ENCODE results near the gene EIF1AD.
"Not testable (repeated sequence)": the region's sequence is repeated elsewhere in the genome, so short reads cannot be mapped to it uniquely, and the experiment has no call there.

The EIF1AD gene

DNA sequence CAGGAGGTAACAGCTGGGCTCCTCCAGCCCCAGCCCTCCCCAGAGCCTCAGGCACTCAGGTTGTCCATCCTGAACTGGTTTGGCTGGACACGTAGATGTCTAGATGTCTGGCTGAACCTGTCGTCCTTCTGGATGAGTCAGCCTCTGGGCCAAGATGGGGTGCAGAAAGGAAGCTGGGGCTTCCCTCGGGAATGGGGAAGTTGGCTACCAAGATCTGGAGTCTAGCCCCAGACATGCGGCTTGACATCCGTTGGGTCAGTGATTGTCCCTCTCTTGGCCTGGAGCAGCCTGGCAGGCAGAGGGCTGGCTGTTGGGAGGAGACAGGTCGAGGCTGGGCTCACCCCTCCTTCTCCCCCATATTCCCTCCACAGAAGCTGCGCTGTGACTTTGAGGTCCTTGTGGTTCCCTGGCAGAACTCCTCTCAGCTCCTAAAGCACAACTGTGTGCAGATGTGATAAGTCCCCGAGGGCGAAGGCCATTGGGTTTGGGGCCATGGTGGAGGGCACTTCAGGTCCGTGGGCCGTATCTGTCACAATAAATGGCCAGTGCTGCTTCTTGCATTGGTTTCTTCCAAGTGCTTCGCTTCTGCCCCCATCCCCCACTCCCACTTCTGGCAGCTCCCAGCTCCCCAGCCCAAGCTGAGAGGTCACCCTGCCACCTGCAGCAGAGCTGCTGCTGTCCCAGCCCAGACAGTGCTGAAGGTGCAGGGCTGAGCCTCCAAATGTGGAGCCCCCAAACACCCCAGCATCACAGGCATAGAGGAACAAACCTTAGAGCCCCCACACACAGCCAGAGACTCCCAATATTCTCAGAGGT lies 11.2 kb upstream of the EIF1AD start:
- H3K27ac ChIP-seq: no peak overlapping the region
- TF ChIP-seq, protein P1, sequence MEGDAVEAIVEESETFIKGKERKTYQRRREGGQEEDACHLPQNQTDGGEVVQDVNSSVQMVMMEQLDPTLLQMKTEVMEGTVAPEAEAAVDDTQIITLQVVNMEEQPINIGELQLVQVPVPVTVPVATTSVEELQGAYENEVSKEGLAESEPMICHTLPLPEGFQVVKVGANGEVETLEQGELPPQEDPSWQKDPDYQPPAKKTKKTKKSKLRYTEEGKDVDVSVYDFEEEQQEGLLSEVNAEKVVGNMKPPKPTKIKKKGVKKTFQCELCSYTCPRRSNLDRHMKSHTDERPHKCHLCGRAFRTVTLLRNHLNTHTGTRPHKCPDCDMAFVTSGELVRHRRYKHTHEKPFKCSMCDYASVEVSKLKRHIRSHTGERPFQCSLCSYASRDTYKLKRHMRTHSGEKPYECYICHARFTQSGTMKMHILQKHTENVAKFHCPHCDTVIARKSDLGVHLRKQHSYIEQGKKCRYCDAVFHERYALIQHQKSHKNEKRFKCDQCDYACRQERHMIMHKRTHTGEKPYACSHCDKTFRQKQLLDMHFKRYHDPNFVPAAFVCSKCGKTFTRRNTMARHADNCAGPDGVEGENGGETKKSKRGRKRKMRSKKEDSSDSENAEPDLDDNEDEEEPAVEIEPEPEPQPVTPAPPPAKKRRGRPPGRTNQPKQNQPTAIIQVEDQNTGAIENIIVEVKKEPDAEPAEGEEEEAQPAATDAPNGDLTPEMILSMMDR (IDR thresholded peaks at IDR 0.05): no peak
- TF ChIP-seq ZFX (IDR thresholded peaks at IDR 0.05; ENCODE audit: borderline replicate concordance): no peak

DNA sequence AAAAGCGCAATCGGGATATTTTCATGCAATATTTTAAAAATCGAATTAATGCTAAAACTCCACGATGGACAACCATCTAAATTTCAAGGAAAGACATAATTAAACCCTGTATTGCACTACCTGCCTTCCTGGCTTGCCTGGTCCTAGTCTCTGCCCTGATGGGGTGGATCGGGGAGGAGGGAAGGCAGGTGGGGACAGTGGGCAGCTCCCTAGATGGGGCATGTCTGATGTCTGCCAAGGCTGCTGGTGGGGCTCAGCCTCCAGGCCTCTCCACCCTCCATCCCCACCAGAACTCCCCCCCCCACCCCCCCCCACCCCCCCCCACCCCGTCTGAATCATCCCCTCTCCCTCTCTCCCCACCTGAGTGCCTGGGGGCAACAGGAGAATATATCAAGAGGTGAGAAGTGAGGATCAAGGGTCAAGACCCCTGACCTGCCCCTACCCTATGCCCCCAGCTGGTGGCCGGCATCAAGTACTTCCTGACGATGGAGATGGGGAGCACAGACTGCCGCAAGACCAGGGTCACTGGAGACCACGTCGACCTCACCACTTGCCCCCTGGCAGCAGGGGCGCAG lies 10.5 kb upstream of the EIF1AD start:
- no peak overlapping the region for H3K27ac ChIP-seq
- TF ChIP-seq, protein P1 (IDR thresholded peaks at IDR 0.05): no peak
- TF ChIP-seq ZFX (IDR thresholded peaks at IDR 0.05; ENCODE audit: borderline replicate concordance): no peak

DNA sequence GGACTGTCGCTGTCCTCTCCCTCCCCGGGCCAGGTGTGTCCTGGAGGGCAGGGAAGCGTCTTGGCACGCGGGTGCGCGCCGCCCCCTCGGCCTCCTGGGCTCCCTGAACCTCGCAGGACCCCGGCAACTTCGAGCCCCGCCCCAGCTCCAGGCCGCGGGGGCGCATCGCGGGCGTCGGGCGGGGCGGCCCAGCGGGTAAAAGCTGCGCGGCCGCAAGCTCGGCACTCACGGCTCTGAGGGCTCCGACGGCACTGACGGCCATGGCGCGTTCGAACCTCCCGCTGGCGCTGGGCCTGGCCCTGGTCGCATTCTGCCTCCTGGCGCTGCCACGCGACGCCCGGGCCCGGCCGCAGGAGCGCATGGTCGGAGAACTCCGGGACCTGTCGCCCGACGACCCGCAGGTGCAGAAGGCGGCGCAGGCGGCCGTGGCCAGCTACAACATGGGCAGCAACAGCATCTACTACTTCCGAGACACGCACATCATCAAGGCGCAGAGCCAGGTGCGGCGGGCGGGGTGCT lies 9.9 kb upstream of the EIF1AD start, which contains the start of gene CST6:
Gene CST6, plus strand, starts transcription at position 224 of the 519 bp plus-strand sequence. Its CDS starts 37 bp downstream, at position 261.
- TF ChIP-seq ZFX (IDR thresholded peaks at IDR 0.05; ENCODE audit: borderline replicate concordance): no peak
- TF ChIP-seq, protein P1 (IDR thresholded peaks at IDR 0.05): no peak
- no peak within 1 kb of the TSS for H3K27ac ChIP-seq

DNA sequence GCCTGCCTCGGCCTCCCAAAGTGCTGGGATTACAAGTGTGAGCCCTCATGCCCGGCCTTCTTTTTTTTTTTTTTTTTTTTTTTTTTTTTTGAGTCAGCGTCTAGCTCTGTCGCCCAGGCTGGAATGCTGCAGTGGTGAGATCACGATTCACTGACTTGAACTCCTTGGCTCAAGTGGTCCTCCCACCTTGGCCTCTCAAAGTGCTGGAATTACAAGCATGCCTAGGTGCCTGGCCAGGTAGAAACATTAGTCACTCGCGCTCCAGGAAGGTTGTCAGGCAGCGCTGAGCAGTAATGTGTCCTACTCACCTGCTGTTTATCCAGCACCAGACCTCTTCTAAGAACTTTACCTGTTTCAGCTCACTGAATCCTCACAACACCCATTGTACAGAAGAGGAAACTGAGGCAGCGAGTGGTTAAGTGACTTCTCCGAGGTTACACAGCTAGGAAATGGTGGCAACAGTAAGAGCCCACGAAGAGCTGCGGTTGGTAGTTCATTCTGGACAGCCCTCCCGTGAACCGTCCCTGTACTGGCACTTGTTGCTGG lies 9.4 kb upstream of the EIF1AD start:
- no peak for TF ChIP-seq ZFX (IDR thresholded peaks at IDR 0.05; ENCODE audit: borderline replicate concordance)
- TF ChIP-seq, protein P1 (IDR thresholded peaks at IDR 0.05): no peak
- no peak overlapping the region for H3K27ac ChIP-seq

DNA sequence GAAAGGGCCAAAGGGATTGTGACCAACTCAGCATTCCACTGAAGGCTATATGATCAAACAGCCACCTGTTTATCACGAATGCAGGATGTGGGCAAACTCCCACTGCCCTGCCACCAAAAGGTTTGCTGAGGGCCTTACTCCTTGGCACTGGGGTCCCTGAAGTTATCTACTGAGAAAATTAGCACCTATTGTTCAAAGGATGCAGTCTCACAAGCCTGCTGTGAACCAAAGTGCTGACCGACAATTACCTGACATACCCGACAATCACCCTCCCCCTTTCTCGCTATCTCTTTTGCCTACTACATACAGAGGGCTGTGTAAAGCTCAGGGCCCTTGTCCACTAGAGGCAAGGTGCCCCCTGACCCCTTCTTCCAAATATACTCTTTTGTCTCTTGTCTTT lies 8.1 kb upstream of the EIF1AD start:
- H3K27ac ChIP-seq: not testable (repeated sequence)

- H3K27ac ChIP-seq: no peak overlapping the region
- TF ChIP-seq ZFX (IDR thresholded peaks at IDR 0.05; ENCODE audit: borderline replicate concordance): no peak
- TF ChIP-seq, protein P1 (IDR thresholded peaks at IDR 0.05): no peak
Measured at GRCh38 chr11:66008468-66009101, 6.6 kb upstream of the EIF1AD start.

GRCh38 chr11:66008095-66008467 lies 6.1 kb upstream of the EIF1AD start:
- no peak overlapping the region for H3K27ac ChIP-seq
- TF ChIP-seq, protein P1 (IDR thresholded peaks at IDR 0.05): no peak
- TF ChIP-seq ZFX (IDR thresholded peaks at IDR 0.05; ENCODE audit: borderline replicate concordance): no peak

All from 22Rv1 (cell line).